A673 (cell line): Measurements from ENCODE around the gene SH2D2A. TPM values are rescaled to one million over a fixed set of nuclear protein-coding genes. Genes with fewer than 3 reads are reported as not detected.

Experiments
- BruUV-seq: library from RNA; stranded (reverse); fragments of 400-500 nt; replicated peaks from 2 replicates; lab custom pipeline; 2021; lab: Mats Ljungman, UMichigan
- CTCF ChIA-PET: fragments of 300-600 bp; sonication (Branson Sonifier 250); formaldehyde crosslinking; loops from one replicate; lab custom pipeline; 2022; ENCODE audit warnings: antibody characterized with exemption; lab: Charles Lee
- POLR2A ChIA-PET: fragments of 300-600 bp; sonication (Branson Sonifier 250); formaldehyde crosslinking; loops from one replicate; lab custom pipeline; 2022; ENCODE audit warnings: antibody characterized with exemption; ENCODE audit not compliant: low non-redundant PET; lab: Charles Lee
- DNase-seq: peaks from one replicate; pipeline ENCODE4 v3.0.0-alpha.2; 2015; ENCODE audit warnings: low spot score
- H3K27ac ChIP-seq: fragments of 200-600 bp; sonication (generic); 2 replicates; pipeline ENCODE4 v1.5.1; 2016; ENCODE audit warnings: mixed run types, low read depth, mild to moderate bottlenecking, mixed read lengths, antibody characterized with exemption, low read length; ENCODE audit not compliant: poor library complexity, severe bottlenecking
- H3K27me3 ChIP-seq: fragments of 200-600 bp; sonication (generic); replicated peaks from 2 replicates; pipeline ENCODE4 v1.6.1; 2017; ENCODE audit warnings: mixed run types, low read depth, mild to moderate bottlenecking, mixed read lengths, antibody characterized with exemption, low read length; ENCODE audit not compliant: insufficient read depth, poor library complexity
- H3K36me3 ChIP-seq: fragments of 200-600 bp; sonication (generic); 2 replicates; pipeline ENCODE4 v1.6.1; 2016; ENCODE audit warnings: mixed run types, mild to moderate bottlenecking, mixed read lengths, antibody characterized with exemption, low read length; ENCODE audit not compliant: insufficient read depth, poor library complexity, severe bottlenecking
- H3K4me1 ChIP-seq: fragments of 200-600 bp; sonication (generic); 2 replicates; pipeline ENCODE4 v1.6.1; 2017; ENCODE audit warnings: mixed run types, mild to moderate bottlenecking, mixed read lengths, antibody characterized with exemption, low read length; ENCODE audit not compliant: insufficient read depth, poor library complexity, severe bottlenecking
- H3K4me3 ChIP-seq: fragments of 200-600 bp; sonication (generic); 2 replicates; pipeline ENCODE4 v1.5.1; 2016; ENCODE audit warnings: low read depth, mixed run types, mild to moderate bottlenecking, mixed read lengths, low read length; ENCODE audit not compliant: poor library complexity, severe bottlenecking
- H3K9me3 ChIP-seq: fragments of 200-600 bp; sonication (generic); 2 replicates; pipeline ENCODE4 v1.6.1; 2016; ENCODE audit warnings: mixed run types, low read depth, mild to moderate bottlenecking, mixed read lengths, antibody characterized with exemption, low read length; ENCODE audit not compliant: poor library complexity, severe bottlenecking
- EZH2 ChIP-seq: fragments of 200-600 bp; sonication (generic); IDR thresholded peaks from 2 replicates; pipeline ENCODE4 v1.6.1; 2017; ENCODE audit warnings: borderline replicate concordance, low read depth, mild to moderate bottlenecking, mixed read lengths, antibody characterized with exemption, low read length; ENCODE audit not compliant: poor library complexity, severe bottlenecking
- intact Hi-C: fragments of 100-400 bp; cut with micrococcal nuclease; formaldehyde crosslinking; loops from one replicate; pipeline ENCODE4 v1.10.0; 2022; ENCODE audit not compliant: unreplicated experiment
- total RNA-seq: library from RNA; stranded (reverse); gene quantifications from 2 replicates; pipeline ENCODE4 v1.2.3, GENCODE V29; 2021
- TF ChIP-seq, protein P1 (sequence below): fragments of 300-800, 200-600 bp; sonication (generic); conservative IDR thresholded peaks from 2 replicates; pipeline ENCODE4 v1.5.1; 2017; ENCODE audit warnings: low read depth, mild to moderate bottlenecking, antibody characterized with exemption, low read length, moderate library complexity, mixed read lengths

Gene SH2D2A
- total RNA-seq, 1 experiment from 2014 or later, result 3.5 TPM

DNA sequence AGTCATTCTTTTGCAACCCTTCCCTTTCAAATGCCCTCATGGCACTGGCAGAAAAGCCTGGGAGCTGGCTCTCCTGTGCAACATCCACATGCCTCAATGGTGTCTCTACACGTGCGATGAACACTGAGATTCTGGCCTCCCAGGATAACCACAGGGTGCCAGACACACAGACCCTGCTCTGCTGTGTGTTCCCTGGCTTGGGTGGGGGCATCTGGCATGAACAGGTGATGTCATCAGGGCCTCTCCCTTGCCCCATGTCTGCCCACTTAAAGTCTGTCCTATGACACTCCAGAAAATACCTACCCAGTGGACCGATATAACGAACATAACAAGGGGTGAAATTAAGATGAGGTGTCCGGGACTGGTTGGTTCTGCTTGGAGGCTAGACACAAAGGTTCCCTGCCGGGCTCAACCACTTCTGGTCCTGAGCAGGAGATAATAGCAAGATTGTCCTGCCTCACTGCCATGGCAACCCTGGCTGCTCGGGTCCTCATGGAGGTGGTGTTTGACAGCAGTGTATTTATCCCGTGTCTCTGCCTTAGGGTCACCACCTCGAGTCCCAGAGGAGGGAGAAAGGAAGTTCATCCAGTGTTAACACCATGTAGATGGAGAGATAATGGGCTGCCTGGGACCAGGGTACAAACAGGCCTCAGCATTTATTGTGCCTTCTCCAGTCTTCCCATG is 22.9 kb upstream of the SH2D2A start:
- H3K4me1 ChIP-seq, result no peaks in the 10 kb centered on the region
- CTCF ChIA-PET, result interaction anchor here (1.0 to 2.3 kb wide), 8 partner anchors 11 to 88 kb away, joined by 3 to 14 read pairs (median 3); partner anchors contain the start of gene NTRK1
- no TSS peak for BruUV-seq
- TF ChIP-seq EZH2, result no peak
- TF ChIP-seq, protein P1, sequence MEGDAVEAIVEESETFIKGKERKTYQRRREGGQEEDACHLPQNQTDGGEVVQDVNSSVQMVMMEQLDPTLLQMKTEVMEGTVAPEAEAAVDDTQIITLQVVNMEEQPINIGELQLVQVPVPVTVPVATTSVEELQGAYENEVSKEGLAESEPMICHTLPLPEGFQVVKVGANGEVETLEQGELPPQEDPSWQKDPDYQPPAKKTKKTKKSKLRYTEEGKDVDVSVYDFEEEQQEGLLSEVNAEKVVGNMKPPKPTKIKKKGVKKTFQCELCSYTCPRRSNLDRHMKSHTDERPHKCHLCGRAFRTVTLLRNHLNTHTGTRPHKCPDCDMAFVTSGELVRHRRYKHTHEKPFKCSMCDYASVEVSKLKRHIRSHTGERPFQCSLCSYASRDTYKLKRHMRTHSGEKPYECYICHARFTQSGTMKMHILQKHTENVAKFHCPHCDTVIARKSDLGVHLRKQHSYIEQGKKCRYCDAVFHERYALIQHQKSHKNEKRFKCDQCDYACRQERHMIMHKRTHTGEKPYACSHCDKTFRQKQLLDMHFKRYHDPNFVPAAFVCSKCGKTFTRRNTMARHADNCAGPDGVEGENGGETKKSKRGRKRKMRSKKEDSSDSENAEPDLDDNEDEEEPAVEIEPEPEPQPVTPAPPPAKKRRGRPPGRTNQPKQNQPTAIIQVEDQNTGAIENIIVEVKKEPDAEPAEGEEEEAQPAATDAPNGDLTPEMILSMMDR, result no peak
- POLR2A ChIA-PET, result no interaction called here
- H3K36me3 ChIP-seq, result no peaks in the 10 kb centered on the region
- no peak for DNase-seq
- H3K4me3 ChIP-seq, result no peak overlapping the region
- H3K9me3 ChIP-seq, result no peaks in the 10 kb centered on the region
- no peak overlapping the region for H3K27ac ChIP-seq
- intact Hi-C loops, result no loop called here
- H3K27me3 ChIP-seq, result no peaks in the 10 kb centered on the region

DNA sequence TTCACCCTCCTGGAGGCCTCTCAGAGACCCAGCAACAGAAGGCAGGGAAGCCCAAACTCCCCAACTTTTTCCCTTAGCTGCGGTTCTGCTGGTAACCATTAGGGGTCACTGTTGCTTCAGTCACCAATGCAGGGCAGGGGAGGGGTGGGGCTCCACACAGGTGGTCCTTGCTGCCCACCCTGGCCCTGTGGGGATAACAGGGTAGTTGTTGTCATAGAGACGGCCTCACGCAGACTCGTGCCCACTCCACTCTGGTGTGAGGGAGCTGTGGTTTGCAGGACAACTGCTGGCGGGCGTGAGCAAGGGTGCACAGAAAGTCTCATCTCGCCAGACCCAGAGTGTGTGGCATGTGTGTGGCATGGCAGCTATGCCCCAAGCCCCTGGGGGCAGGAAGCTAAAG is 22.3 kb upstream of the SH2D2A start:
- POLR2A ChIA-PET, result interaction anchor here (0.5 kb wide), 1 partner anchor 135 kb away, joined by 4 read pairs; no protein-coding TSS in a partner anchor
- H3K9me3 ChIP-seq, result no peaks in the 10 kb centered on the region
- DNase-seq, result peak; percentile 51
- intact Hi-C loops, result no loop called here
- CTCF ChIA-PET, result interaction anchor here (0.6 to 2.3 kb wide), 11 partner anchors 11 to 1180 kb away, joined by 3 to 14 read pairs (median 3); partner anchors contain the start of gene NTRK1
- no peak overlapping the region for H3K4me3 ChIP-seq
- no peak overlapping the region for H3K27ac ChIP-seq
- H3K4me1 ChIP-seq, result no peaks in the 10 kb centered on the region
- TF ChIP-seq, protein P1, result peak; percentile 96
- TF ChIP-seq EZH2, result no peak
- H3K27me3 ChIP-seq, result no peaks in the 10 kb centered on the region
- no peaks in the 10 kb centered on the region for H3K36me3 ChIP-seq
- no TSS peak for BruUV-seq

- no peaks in the 10 kb centered on the region for H3K36me3 ChIP-seq
- no peaks in the 10 kb centered on the region for H3K9me3 ChIP-seq
- POLR2A ChIA-PET, result no interaction called here
- TF ChIP-seq, protein P1, result no peak
- no peak for TF ChIP-seq EZH2
- no peaks in the 10 kb centered on the region for H3K4me1 ChIP-seq
- no peak overlapping the region for H3K4me3 ChIP-seq
- intact Hi-C loops, result no loop called here
- DNase-seq, result no peak
- CTCF ChIA-PET, result interaction anchor here (0.7 to 2.3 kb wide), 3 partner anchors 11 to 111 kb away, joined by 4 to 12 read pairs (median 6); no protein-coding TSS in a partner anchor
- BruUV-seq, result no TSS peak
- no peaks in the 10 kb centered on the region for H3K27me3 ChIP-seq
- no peak overlapping the region for H3K27ac ChIP-seq
Measured at GRCh38 chr1:156836892-156837291, 20.2 kb upstream of the SH2D2A start.
